Measurements from ENCODE around the gene IL16.

DNA sequence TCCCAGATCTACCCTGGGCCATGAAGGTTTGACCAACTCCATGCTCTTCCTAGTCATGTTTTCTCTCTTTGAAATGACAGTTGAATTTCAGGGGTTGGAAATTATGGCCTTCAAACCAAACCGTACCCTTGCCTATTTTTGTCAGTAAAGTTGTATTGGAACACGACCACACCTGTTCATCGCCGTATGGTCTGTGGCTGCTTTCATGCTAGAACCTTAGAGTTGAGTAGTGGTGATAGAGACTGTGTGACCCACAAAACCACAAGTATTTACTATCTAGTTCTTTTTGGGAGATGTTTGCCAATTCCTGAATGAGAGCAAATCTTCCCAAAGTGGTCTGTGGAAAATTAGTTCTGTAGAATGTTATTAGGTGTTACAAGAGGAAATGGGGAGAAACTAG is 151.2 kb downstream of the IL16 start:
- TF ChIP-seq CTCF (IDR thresholded peaks at IDR 0.05), result no peak
- TF ChIP-seq EP300 (IDR thresholded peaks at IDR 0.05), result no peak
- no peak for TF ChIP-seq POLR2AphosphoS5 (IDR thresholded peaks at IDR 0.05)
